K562 (cell line): Measurements from ENCODE around the gene ZCWPW1. TPM values are rescaled to one million over a fixed set of nuclear protein-coding genes. Genes with fewer than 3 reads are reported as not detected.
A peak's percentile ranks its signal among the peaks of the same experiment; 100 is the strongest.

ENCODE experiments used
- ATAC-seq: fragments of 200-7000 bp; cut with Tn5 transposase; 3 replicates; pipeline ENCODE4 v1.9.1; 2020; ENCODE audit warnings: moderate library complexity
- BruUV-seq: library from RNA; stranded (reverse); fragments of 400-500 nt; replicated peaks from 2 replicates; lab custom pipeline; 2021; lab: Mats Ljungman, UMichigan
- CTCF ChIA-PET: fragments of 300-600 bp; formaldehyde crosslinking; extraction: SDS; loops from one replicate; lab custom pipeline; 2021; ENCODE audit warnings: low intra/inter-chr PET ratio; lab: Yijun Ruan, JAX
- POLR2A ChIA-PET: fragments of 300-600, 350-650 bp; sonication (Branson Sonifier 250); formaldehyde crosslinking; extraction: SDS; loops from one replicate; lab custom pipeline; 2021; ENCODE audit warnings: antibody characterized with exemption, inconsistent platforms; lab: Yijun Ruan, JAX
- DNase-seq, 4 experiments: peaks; one replicate each; pipeline versions ENCODE4 v3.0.0 to v3.0.0-alpha.2; 2011 to 2018; ENCODE audit warnings: low spot score in 3 of 4, mixed read lengths in 3 of 4; ENCODE audit errors: extremely low read depth in 1 of 4
- FAIRE-seq: peaks from 2 replicates; lab custom pipeline; 2011; peaks lifted over from hg19 to GRCh38; lab: Jason Lieb, UNC
- H2AFZ ChIP-seq: 2 replicates; pipeline ENCODE4 v1.6.0; 2011; ENCODE audit warnings: low read depth, low read length, control low read depth, inconsistent platforms
- H3K27ac ChIP-seq: fragments of 200-600 bp; 3 replicates; pipeline ENCODE4 v1.8.0; 2011; ENCODE audit warnings: low read depth, mild to moderate bottlenecking, control low read depth, inconsistent platforms, low read length, moderate library complexity, mixed read lengths; ENCODE audit errors: extremely low read depth
- H3K27me3 ChIP-seq, 2 experiments: fragments of 300-600 bp in 1 of 2; 2 replicates in 1 of 2; 3 replicates in 1 of 2; pipeline versions ENCODE4 v1.6.0 to v1.8.0; 2011; ENCODE audit warnings: inconsistent platforms in 2 of 2, low read length in 2 of 2, mild to moderate bottlenecking in 1 of 2, mixed read lengths in 1 of 2, moderate library complexity in 1 of 2; ENCODE audit not compliant: control insufficient read depth in 2 of 2, insufficient read depth in 2 of 2
- H3K36me3 ChIP-seq: fragments of 300-600 bp; 3 replicates; pipeline ENCODE4 v1.8.0; 2011; ENCODE audit warnings: mild to moderate bottlenecking, low read length, inconsistent platforms; ENCODE audit not compliant: control insufficient read depth, insufficient read depth
- H3K4me1 ChIP-seq, 2 experiments: fragments of 200-600 bp in 1 of 2; replicated peaks in 1 of 2; 2 replicates in 1 of 2; 3 replicates in 1 of 2; pipeline versions ENCODE4 v1.5.1 to v1.8.0; 2011; ENCODE audit warnings: inconsistent platforms in 2 of 2, low read length in 2 of 2, mild to moderate bottlenecking in 1 of 2, mixed read lengths in 1 of 2, moderate library complexity in 1 of 2; ENCODE audit not compliant: control insufficient read depth in 2 of 2, insufficient read depth in 2 of 2
- H3K4me2 ChIP-seq: 2 replicates; pipeline ENCODE4 v1.6.1; 2011; ENCODE audit warnings: low read length, control low read depth, inconsistent platforms, mixed read lengths; ENCODE audit not compliant: insufficient read depth
- H3K4me3 ChIP-seq: fragments of 200-600 bp; sonication (generic), shearing (Covaris generic); 2 replicates; pipeline ENCODE4 v1.5.1; 2016; ENCODE audit warnings: control low read depth, inconsistent platforms
- H3K79me2 ChIP-seq: fragments of 200-600 bp; 3 replicates; pipeline ENCODE4 v1.8.0; 2011; ENCODE audit warnings: low read length, inconsistent platforms; ENCODE audit not compliant: control insufficient read depth, insufficient read depth
- H3K9ac ChIP-seq, 2 experiments: 2 replicates each; pipeline versions ENCODE4 v1.6.0 to v1.6.1; 2011; ENCODE audit warnings: low read depth in 2 of 2, low read length in 2 of 2, control low read depth in 1 of 2, inconsistent platforms in 1 of 2, mild to moderate bottlenecking in 1 of 2, mixed read lengths in 1 of 2; ENCODE audit not compliant: insufficient read depth in 1 of 2
- H3K9me1 ChIP-seq: one replicate; pipeline ENCODE4 v1.6.0; 2011; ENCODE audit warnings: inconsistent platforms, mild to moderate bottlenecking, low read length, moderate library complexity; ENCODE audit not compliant: control insufficient read depth, insufficient read depth
- H3K9me3 ChIP-seq: replicated peaks from 2 replicates; pipeline ENCODE4 v1.5.1; 2011; ENCODE audit warnings: low read depth, low read length, inconsistent platforms; ENCODE audit not compliant: control insufficient read depth, insufficient read depth
- H4K20me1 ChIP-seq: replicated peaks from 2 replicates; pipeline ENCODE4 v1.6.1; 2011; ENCODE audit warnings: low read length, inconsistent platforms, mixed read lengths; ENCODE audit not compliant: control insufficient read depth, insufficient read depth
- BRD4 ChIP-seq: fragments of 200-600 bp; sonication (generic); IDR thresholded peaks from 2 replicates; pipeline ENCODE4 v1.6.1; 2017; ENCODE audit warnings: inconsistent platforms
- ELF4 ChIP-seq: fragments of 450-650 bp; formaldehyde crosslinking; IDR thresholded peaks from 2 replicates; pipeline ENCODE4 v1.4.0; 2022; ENCODE audit warnings: missing genetic modification characterization
- GTF2B ChIP-seq: IDR thresholded peaks from 2 replicates; pipeline ENCODE4 v1.6.1; 2011; ENCODE audit not compliant: insufficient read length; ENCODE audit errors: extremely low read depth
- HDAC1 ChIP-seq, 2 experiments: fragments of 450-650 bp; IDR thresholded peaks; 2 replicates each; pipeline ENCODE4 v1.6.1; 2016 to 2017; ENCODE audit warnings: inconsistent platforms in 1 of 2, mild to moderate bottlenecking in 1 of 2, moderate library complexity in 1 of 2
- MAFK ChIP-seq: IDR thresholded peaks from 2 replicates; pipeline ENCODE4 v1.6.1; 2011; ENCODE audit warnings: low read length, improper control_type of control experiment
- NBN ChIP-seq: fragments of 450-650 bp; IDR thresholded peaks from 2 replicates; pipeline ENCODE4 v1.6.1; 2016; ENCODE audit warnings: low read depth, mild to moderate bottlenecking
- SREBF2 ChIP-seq: sonication (generic); formaldehyde crosslinking; IDR thresholded peaks from 2 replicates; pipeline ENCODE4 v1.4.0; 2020; ENCODE audit warnings: mild to moderate bottlenecking, missing genetic modification reagents
- STAT5B ChIP-seq: fragments of 250-450 bp; sonication (Bioruptor Pico); IDR thresholded peaks from 2 replicates; pipeline ENCODE4 v1.8.0; 2021; ENCODE audit warnings: mild to moderate bottlenecking, inconsistent platforms
- UBTF ChIP-seq, 2 experiments: IDR thresholded peaks; 2 replicates each; pipeline ENCODE4 v1.6.1; 2012; ENCODE audit warnings: improper control_type of control experiment in 2 of 2, low read depth in 2 of 2, low read length in 2 of 2, borderline replicate concordance in 1 of 2
- ZNF133 ChIP-seq: fragments of 250-450 bp; sonication (Bioruptor Pico); IDR thresholded peaks from 2 replicates; pipeline ENCODE4 v1.4.0; 2020; ENCODE audit warnings: mild to moderate bottlenecking
- ZNF584 ChIP-seq: fragments of 200-800 bp; sonication (Bioruptor generic); IDR thresholded peaks from 2 replicates; pipeline ENCODE4 v1.6.1; 2016; ENCODE audit warnings: low read depth, mild to moderate bottlenecking, missing genetic modification characterization, missing compliant biosample characterization
- WGBS: fragments of 100-300 bp; shearing (Covaris generic); methylation state at CpG from one replicate; pipeline ENCODE4 v1.1.6; 2016; ENCODE audit warnings: low coverage, mixed read lengths; ENCODE audit not compliant: insufficient coverage; ENCODE audit errors: missing lambda C conversion rate; 5-methylcytosine and 5-hydroxymethylcytosine counted together
- in situ Hi-C: fragments of 300-500 bp; cut with MboI; formaldehyde crosslinking; loops from 4 replicates; pipeline ENCODE4 v1.15.0; 2018; ENCODE audit warnings: inconsistent platforms, mixed read lengths
- intact Hi-C: fragments of 100-400 bp; cut with micrococcal nuclease; formaldehyde crosslinking; loops from 2 replicates; pipeline ENCODE4 v1.14.2; 2022
- polyA plus RNA-seq, 8 experiments: library from polyadenylated mRNA; depleted of rRNA in 4 of 8; stranded (reverse) in 5 of 8; unstranded in 3 of 8; fragments of >200 nt; fragmentation: Nextera tagmentation in 2 of 8; fragmentation: Illumina TruSeq in 1 of 8; extraction: Ambion mirVana in 2 of 8; extraction: Trizol in 1 of 8; gene quantifications; 2 replicates each; pipeline versions ENCODE4 v1.2.1 to v1.2.3, GENCODE V29; 2011 to 2014; ENCODE audit warnings: inconsistent platforms in 1 of 8, missing spikeins in 1 of 8
- total RNA-seq, 7 experiments: library from RNA; depleted of rRNA in 6 of 7; stranded (reverse); fragments of >200 nt in 6 of 7; fragmentation: Illumina TruSeq in 2 of 7; extraction: Trizol in 2 of 7; gene quantifications; 2 replicates each; pipeline versions ENCODE4 v1.2.1 to v1.2.3, GENCODE V29; 2011 to 2021; ENCODE audit warnings: low replicate concordance in 1 of 7

Gene ZCWPW1
- total and polyA plus RNA-seq, 9 of the 15 experiments (the other 6 are each of a cell fraction or from before 2014, with no cell fraction given): 0.18 to 1.7 (median 1.2) TPM

DNA sequence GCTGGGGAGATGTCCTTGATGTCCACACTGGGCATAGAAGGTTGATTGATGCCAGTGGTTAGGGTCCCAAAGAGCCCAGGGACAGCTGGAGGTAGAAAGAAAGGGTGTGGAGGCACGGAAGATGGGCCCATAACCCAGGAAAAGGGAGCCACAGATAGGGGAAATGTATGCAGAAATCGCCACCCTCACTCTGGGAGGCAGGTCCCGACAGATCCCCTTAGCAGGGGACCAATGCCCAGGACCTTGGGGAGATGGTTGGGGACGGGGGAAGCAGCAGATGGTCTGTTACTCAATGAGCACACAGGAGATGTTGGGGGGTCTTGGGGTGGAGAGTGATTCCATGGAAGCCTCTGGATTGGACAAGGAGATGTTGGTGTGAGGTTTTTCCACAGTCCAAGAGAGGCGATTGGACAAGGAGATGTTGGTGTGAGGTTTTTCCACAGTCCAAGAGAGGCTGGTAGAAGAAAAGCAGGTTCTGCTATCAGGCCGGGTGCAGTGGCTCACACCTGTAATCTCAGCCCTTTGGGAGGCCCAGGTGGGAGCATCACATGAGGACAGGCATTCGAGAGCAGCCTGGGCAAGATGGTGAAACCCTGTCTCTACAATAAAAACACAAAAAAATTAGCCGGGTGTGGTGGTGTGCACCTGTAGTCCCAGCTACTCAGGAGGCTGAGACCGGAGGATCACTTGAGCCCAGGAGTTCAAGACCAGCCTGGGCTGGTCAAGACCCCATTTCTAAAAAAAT is 14.8 kb upstream of the ZCWPW1 start:
- peak; percentile 26 for FAIRE-seq
- intact Hi-C loops: no loop called here
- in situ Hi-C loops: no loop called here

More for the DNA sequence above, 14.8 kb upstream of the ZCWPW1 start:
- peak overlapping the region; percentile 91 for H3K27ac ChIP-seq
- no peak overlapping the region for H3K4me3 ChIP-seq
- H3K27me3 ChIP-seq: no peaks in the 10 kb centered on the region
- H3K4me1 ChIP-seq: peaks cover 36 to 58% of the 10 kb centered on the region in 2 experiments
- DNase-seq (no peak), ATAC-seq (no peak)
- WGBS: 80% methylated on average over 9 of the region's 9 CpGs
- H3K4me2 ChIP-seq: no peak overlapping the region
- H3K9ac ChIP-seq: peak overlapping the region in 1 of 2 experiments; percentile 68; a peak in 2 of 4 replicates
- BruUV-seq: no TSS peak
- H3K36me3 ChIP-seq: no peaks in the 10 kb centered on the region
- H2AFZ ChIP-seq: no peak overlapping the region
- CTCF ChIA-PET: interaction anchor here (0.6 kb wide), 1 partner anchor 26 kb away, joined by 4 read pairs; no protein-coding TSS in a partner anchor
- no peaks in the 10 kb centered on the region for H3K9me3 ChIP-seq
- no peaks in the 10 kb centered on the region for H3K79me2 ChIP-seq
- no peak for TF ChIP-seq NBN
- TF ChIP-seq STAT5B (CRISPR knock-in tag): no peak
- no peak for TF ChIP-seq BRD4
- no peak for TF ChIP-seq ZNF584 (CRISPR knock-in tag)
- no peak for TF ChIP-seq HDAC1 (IDR thresholded peaks at IDR 0.05)
- TF ChIP-seq MAFK: no peak
- TF ChIP-seq SREBF2 (CRISPR knock-in tag): no peak
- TF ChIP-seq GTF2B: no peak
- no peak for TF ChIP-seq UBTF (IDR thresholded peaks at IDR 0.05; ENCODE audit: borderline replicate concordance in 1 of 2, low read depth in 2 of 2, low read length in 2 of 2)
- TF ChIP-seq ELF4 (CRISPR knock-in tag): no peak
- TF ChIP-seq ZNF133: no peak
- POLR2A ChIA-PET: interaction anchor here (1.2 to 6.1 kb wide), 4 partner anchors 10 to 145 kb away, joined by 3 to 58 read pairs (median 16); partner anchors contain the start of genes MEPCE and ZCWPW1
- H4K20me1 ChIP-seq: no peaks in the 10 kb centered on the region
- no peaks in the 10 kb centered on the region for H3K9me1 ChIP-seq
